PC-3 (cell line): ENCODE measurements around the gene USP54.

Source experiments
- EZH2phosphoT487 ChIP-seq: fragments of 300-600 bp; sonication (generic); IDR thresholded peaks from 2 replicates; pipeline ENCODE4 v1.6.1; 2018; ENCODE audit warnings: mild to moderate bottlenecking, antibody characterized with exemption, low read length, borderline replicate concordance
- TF ChIP-seq, protein P1 (sequence below): fragments of 300-600 bp; sonication (generic); conservative IDR thresholded peaks from 2 replicates; pipeline ENCODE4 v1.5.1; 2017; ENCODE audit warnings: antibody characterized with exemption, low read depth, mild to moderate bottlenecking, low read length

GRCh38 chr10:73471226-73471625 lies 119.9 kb downstream of the USP54 start:
- TF ChIP-seq, protein P1, sequence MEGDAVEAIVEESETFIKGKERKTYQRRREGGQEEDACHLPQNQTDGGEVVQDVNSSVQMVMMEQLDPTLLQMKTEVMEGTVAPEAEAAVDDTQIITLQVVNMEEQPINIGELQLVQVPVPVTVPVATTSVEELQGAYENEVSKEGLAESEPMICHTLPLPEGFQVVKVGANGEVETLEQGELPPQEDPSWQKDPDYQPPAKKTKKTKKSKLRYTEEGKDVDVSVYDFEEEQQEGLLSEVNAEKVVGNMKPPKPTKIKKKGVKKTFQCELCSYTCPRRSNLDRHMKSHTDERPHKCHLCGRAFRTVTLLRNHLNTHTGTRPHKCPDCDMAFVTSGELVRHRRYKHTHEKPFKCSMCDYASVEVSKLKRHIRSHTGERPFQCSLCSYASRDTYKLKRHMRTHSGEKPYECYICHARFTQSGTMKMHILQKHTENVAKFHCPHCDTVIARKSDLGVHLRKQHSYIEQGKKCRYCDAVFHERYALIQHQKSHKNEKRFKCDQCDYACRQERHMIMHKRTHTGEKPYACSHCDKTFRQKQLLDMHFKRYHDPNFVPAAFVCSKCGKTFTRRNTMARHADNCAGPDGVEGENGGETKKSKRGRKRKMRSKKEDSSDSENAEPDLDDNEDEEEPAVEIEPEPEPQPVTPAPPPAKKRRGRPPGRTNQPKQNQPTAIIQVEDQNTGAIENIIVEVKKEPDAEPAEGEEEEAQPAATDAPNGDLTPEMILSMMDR = no peak
- no peak for TF ChIP-seq EZH2phosphoT487
